HepG2 (cell line): ENCODE measurements around the gene RNPEPL1. TPM values are rescaled to one million over a fixed set of nuclear protein-coding genes. Genes with fewer than 3 reads are reported as not detected.

Source experiments
- ATAC-seq: fragments of 200-7000 bp; cut with Tn5 transposase; 3 replicates; pipeline ENCODE4 v1.9.1; 2020; ENCODE audit warnings: mild to moderate bottlenecking, moderate library complexity
- BruUV-seq: library from RNA; stranded (reverse); fragments of 400-500 nt; replicated peaks from 2 replicates; lab custom pipeline; 2021; lab: Mats Ljungman, UMichigan
- CTCF ChIA-PET: fragments of 300-600 bp; formaldehyde crosslinking; extraction: SDS; loops from one replicate; lab custom pipeline; 2021; ENCODE audit warnings: low total read pairs, inconsistent platforms, low intra/inter-chr PET ratio; lab: Yijun Ruan, JAX
- POLR2A ChIA-PET: fragments of 350-600 bp; sonication (Branson Sonifier 250); formaldehyde crosslinking; loops from one replicate; lab custom pipeline; 2020; ENCODE audit warnings: antibody characterized with exemption, inconsistent platforms; lab: Yijun Ruan, JAX
- DNase-seq: peaks from one replicate; pipeline ENCODE4 v3.0.0-alpha.2; 2015; ENCODE audit warnings: low spot score
- FAIRE-seq: peaks from 3 replicates; lab custom pipeline; 2011; peaks lifted over from hg19 to GRCh38; lab: Jason Lieb, UNC
- H2AFZ ChIP-seq: one replicate; pipeline ENCODE4 v1.6.1; 2011; ENCODE audit warnings: low read length, inconsistent platforms
- H3K27ac ChIP-seq: fragments of 300-600 bp; 3 replicates; pipeline ENCODE4 v1.8.0; 2011; ENCODE audit warnings: mixed run types, mild to moderate bottlenecking, mixed read lengths, low read length, inconsistent platforms; ENCODE audit not compliant: insufficient read depth; ENCODE audit errors: extremely low read length
- H3K27me3 ChIP-seq, 2 experiments: fragments of 200-600 bp in 1 of 2; 2 replicates in 1 of 2; 3 replicates in 1 of 2; pipeline versions ENCODE4 v1.6.0 to v1.8.0; 2011; ENCODE audit warnings: low read length in 2 of 2, mild to moderate bottlenecking in 2 of 2, moderate library complexity in 2 of 2, inconsistent platforms in 1 of 2; ENCODE audit not compliant: insufficient read depth in 2 of 2, control insufficient read depth in 1 of 2
- H3K36me3 ChIP-seq, 2 experiments: fragments of 200-600 bp in 1 of 2; replicated peaks in 1 of 2; 2 replicates in 1 of 2; 3 replicates in 1 of 2; pipeline versions ENCODE4 v1.5.1 to v1.8.0; 2011; ENCODE audit warnings: low read length in 2 of 2, inconsistent platforms in 1 of 2; ENCODE audit not compliant: insufficient read depth in 2 of 2, control insufficient read depth in 1 of 2
- H3K4me1 ChIP-seq: 2 replicates; pipeline ENCODE4 v1.5.1; 2012; ENCODE audit warnings: low read length, inconsistent platforms; ENCODE audit not compliant: insufficient read depth
- H3K4me2 ChIP-seq: 2 replicates; pipeline ENCODE4 v1.6.0; 2011; ENCODE audit warnings: low read depth, low read length, inconsistent platforms
- H3K4me3 ChIP-seq, 3 experiments: fragments of 200-600 bp in 1 of 3; sonication (generic), shearing (Covaris generic) in 1 of 3; replicated peaks in 1 of 3; 2 replicates each; pipeline ENCODE4 v1.5.1; 2011 to 2016; ENCODE audit warnings: low read length in 3 of 3, inconsistent platforms in 2 of 3, low read depth in 2 of 3, mild to moderate bottlenecking in 2 of 3, control low read depth in 1 of 3, mixed read lengths in 1 of 3; ENCODE audit not compliant: insufficient read depth in 1 of 3
- H3K79me2 ChIP-seq: one replicate; pipeline ENCODE4 v1.6.1; 2011; ENCODE audit warnings: low read length, inconsistent platforms; ENCODE audit not compliant: insufficient read depth
- H3K9ac ChIP-seq: 2 replicates; pipeline ENCODE4 v1.6.0; 2011; ENCODE audit warnings: mild to moderate bottlenecking, low read depth, low read length, inconsistent platforms; ENCODE audit not compliant: insufficient read depth
- H3K9me3 ChIP-seq: 2 replicates; pipeline ENCODE4 v1.5.1; 2012; ENCODE audit warnings: mild to moderate bottlenecking, low read length
- H4K20me1 ChIP-seq: 2 replicates; pipeline ENCODE4 v1.6.0; 2011; ENCODE audit warnings: inconsistent platforms, mild to moderate bottlenecking, low read length, moderate library complexity; ENCODE audit not compliant: insufficient read depth
- MAFF ChIP-seq: IDR thresholded peaks from 2 replicates; pipeline ENCODE4 v1.6.1; 2011; ENCODE audit warnings: low read depth, low read length, improper control_type of control experiment
- SOX13 ChIP-seq, 3 experiments: fragments of 450-650 bp in 1 of 3; sonication (generic) in 1 of 3; formaldehyde crosslinking in 1 of 3; IDR thresholded peaks in 2 of 3; conservative IDR thresholded peaks in 1 of 3; 2 replicates each; pipeline versions ENCODE4 v1.5.0 to v1.6.1; 2016 to 2020; ENCODE audit warnings: antibody characterized with exemption in 1 of 3, mild to moderate bottlenecking in 1 of 3, missing compliant biosample characterization in 1 of 3, missing genetic modification reagents in 1 of 3, moderate library complexity in 1 of 3
- SOX5 ChIP-seq: IDR thresholded peaks from 2 replicates; pipeline ENCODE4 v1.6.1; 2016; ENCODE audit warnings: borderline replicate concordance
- SOX6 ChIP-seq, 2 experiments: fragments of 450-650 bp in 1 of 2; sonication (generic) in 1 of 2; formaldehyde crosslinking in 1 of 2; IDR thresholded peaks; 2 replicates each; pipeline versions ENCODE4 v1.4.0 to v1.6.1; 2017 to 2020; ENCODE audit warnings: antibody characterized with exemption in 1 of 2, mild to moderate bottlenecking in 1 of 2, missing genetic modification reagents in 1 of 2
- SRF ChIP-seq: IDR thresholded peaks from 2 replicates; pipeline ENCODE4 v1.6.1; 2011; ENCODE audit warnings: mild to moderate bottlenecking, low read depth, low read length, moderate library complexity
- SSRP1 ChIP-seq: IDR thresholded peaks from 2 replicates; pipeline ENCODE4 v1.6.1; 2016; ENCODE audit warnings: control low read depth
- ZC3H13 ChIP-seq: sonication (generic); formaldehyde crosslinking; IDR thresholded peaks from 2 replicates; pipeline ENCODE4 v1.8.1; 2023; ENCODE audit warnings: mild to moderate bottlenecking, missing genetic modification reagents, moderate library complexity
- WGBS: methylation state at CpG from one replicate; pipeline ENCODE4 v1.1.6; 2017; ENCODE audit warnings: low lambda C conversion rate; 5-methylcytosine and 5-hydroxymethylcytosine counted together
- in situ Hi-C: cut with HindIII; loops from 2 replicates; pipeline ENCODE4 v1.10.0; 2017; ENCODE audit warnings: low pct_unique_long_range_greater_than_20kb; ENCODE audit not compliant: extremely low pct_ligation_motif_present
- intact Hi-C: fragments of 100-400 bp; cut with micrococcal nuclease; formaldehyde crosslinking; loops from one replicate; pipeline ENCODE4 v1.10.0; 2022; ENCODE audit not compliant: unreplicated experiment
- polyA plus RNA-seq, 8 experiments: library from polyadenylated mRNA; depleted of rRNA in 3 of 8; stranded (reverse) in 7 of 8; unstranded in 1 of 8; fragments of >200 nt; fragmentation: Illumina TruSeq in 4 of 8; extraction: Trizol in 4 of 8; gene quantifications; 2 replicates each; pipeline versions ENCODE4 v1.2.1 to v1.2.3, GENCODE V29; 2011 to 2016; ENCODE audit warnings: low read depth in 4 of 8, missing spikeins in 1 of 8, mixed read lengths in 1 of 8; ENCODE audit not compliant: insufficient read depth in 1 of 8
- total RNA-seq, 5 experiments: library from RNA; depleted of rRNA; stranded (reverse); fragments of >200 nt; fragmentation: Illumina TruSeq; extraction: Trizol; gene quantifications; 2 replicates each; pipeline ENCODE4 v1.2.3, GENCODE V29; 2016; ENCODE audit warnings: low read depth in 1 of 5
- TF ChIP-seq, protein P1 (sequence below): sonication (generic); formaldehyde crosslinking; IDR thresholded peaks from 2 replicates; pipeline ENCODE4 v1.5.0; 2020; ENCODE audit warnings: mild to moderate bottlenecking, missing genetic modification reagents, borderline replicate concordance
- TF ChIP-seq, protein P2 (sequence below): sonication (generic); IDR thresholded peaks from 2 replicates; pipeline ENCODE4 v1.6.1; 2016; ENCODE audit warnings: low read depth, borderline replicate concordance
- TF ChIP-seq, protein P3 (sequence below): sonication (generic); formaldehyde crosslinking; IDR thresholded peaks from 2 replicates; pipeline ENCODE4 v1.8.0; 2022; ENCODE audit warnings: mild to moderate bottlenecking, missing genetic modification reagents, moderate library complexity
- TF ChIP-seq, protein P4 (sequence below): sonication (generic); formaldehyde crosslinking; conservative IDR thresholded peaks from 2 replicates; pipeline ENCODE4 v1.4.0; 2020; ENCODE audit warnings: mild to moderate bottlenecking, missing genetic modification reagents, moderate library complexity

The RNPEPL1 gene
- total and polyA plus RNA-seq, 2 of the 13 experiments (the other 11 are each of a cell fraction or from before 2014, with no cell fraction given), result 13.0 to 18.0 TPM

DNA sequence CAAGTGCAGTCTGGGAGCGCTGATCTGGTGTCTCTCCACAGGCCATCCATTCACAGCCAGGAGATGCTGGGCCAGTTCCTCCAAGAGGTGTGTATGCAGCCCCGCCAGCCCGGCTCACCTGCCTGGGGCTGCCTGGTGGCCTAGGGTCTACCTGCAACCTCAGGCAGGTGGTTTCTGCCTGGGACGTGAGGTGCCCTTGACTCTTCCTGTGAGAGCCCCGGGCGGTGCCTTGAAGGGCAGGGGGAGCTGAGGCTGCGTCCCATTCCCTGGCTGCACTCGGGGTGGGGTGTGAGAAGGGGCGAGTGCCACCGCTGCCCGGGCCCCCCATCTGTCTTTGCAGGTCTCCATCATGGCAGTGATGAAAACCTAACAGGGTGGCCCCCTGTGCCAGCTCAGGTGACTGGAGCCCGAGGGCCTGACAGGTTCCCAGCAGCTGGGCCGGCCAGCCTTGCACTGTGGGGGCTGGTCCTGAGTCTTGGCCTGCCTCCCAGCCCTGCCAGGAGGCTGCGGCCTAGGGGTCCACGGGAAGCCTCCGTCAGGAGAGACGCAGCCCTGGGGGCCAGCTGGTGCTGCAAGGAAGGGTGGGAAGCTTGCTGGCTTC is 30.1 kb downstream of the RNPEPL1 start (continued):
- TF ChIP-seq, protein P1, sequence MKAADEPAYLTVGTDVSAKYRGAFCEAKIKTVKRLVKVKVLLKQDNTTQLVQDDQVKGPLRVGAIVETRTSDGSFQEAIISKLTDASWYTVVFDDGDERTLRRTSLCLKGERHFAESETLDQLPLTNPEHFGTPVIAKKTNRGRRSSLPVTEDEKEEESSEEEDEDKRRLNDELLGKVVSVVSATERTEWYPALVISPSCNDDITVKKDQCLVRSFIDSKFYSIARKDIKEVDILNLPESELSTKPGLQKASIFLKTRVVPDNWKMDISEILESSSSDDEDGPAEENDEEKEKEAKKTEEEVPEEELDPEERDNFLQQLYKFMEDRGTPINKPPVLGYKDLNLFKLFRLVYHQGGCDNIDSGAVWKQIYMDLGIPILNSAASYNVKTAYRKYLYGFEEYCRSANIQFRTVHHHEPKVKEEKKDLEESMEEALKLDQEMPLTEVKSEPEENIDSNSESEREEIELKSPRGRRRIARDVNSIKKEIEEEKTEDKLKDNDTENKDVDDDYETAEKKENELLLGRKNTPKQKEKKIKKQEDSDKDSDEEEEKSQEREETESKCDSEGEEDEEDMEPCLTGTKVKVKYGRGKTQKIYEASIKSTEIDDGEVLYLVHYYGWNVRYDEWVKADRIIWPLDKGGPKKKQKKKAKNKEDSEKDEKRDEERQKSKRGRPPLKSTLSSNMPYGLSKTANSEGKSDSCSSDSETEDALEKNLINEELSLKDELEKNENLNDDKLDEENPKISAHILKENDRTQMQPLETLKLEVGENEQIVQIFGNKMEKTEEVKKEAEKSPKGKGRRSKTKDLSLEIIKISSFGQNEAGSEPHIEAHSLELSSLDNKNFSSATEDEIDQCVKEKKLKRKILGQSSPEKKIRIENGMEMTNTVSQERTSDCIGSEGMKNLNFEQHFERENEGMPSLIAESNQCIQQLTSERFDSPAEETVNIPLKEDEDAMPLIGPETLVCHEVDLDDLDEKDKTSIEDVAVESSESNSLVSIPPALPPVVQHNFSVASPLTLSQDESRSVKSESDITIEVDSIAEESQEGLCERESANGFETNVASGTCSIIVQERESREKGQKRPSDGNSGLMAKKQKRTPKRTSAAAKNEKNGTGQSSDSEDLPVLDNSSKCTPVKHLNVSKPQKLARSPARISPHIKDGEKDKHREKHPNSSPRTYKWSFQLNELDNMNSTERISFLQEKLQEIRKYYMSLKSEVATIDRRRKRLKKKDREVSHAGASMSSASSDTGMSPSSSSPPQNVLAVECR, result no peak
- no peak for TF ChIP-seq SRF
- TF ChIP-seq, protein P2, sequence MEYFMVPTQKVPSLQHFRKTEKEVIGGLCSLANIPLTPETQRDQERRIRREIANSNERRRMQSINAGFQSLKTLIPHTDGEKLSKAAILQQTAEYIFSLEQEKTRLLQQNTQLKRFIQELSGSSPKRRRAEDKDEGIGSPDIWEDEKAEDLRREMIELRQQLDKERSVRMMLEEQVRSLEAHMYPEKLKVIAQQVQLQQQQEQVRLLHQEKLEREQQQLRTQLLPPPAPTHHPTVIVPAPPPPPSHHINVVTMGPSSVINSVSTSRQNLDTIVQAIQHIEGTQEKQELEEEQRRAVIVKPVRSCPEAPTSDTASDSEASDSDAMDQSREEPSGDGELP, result no peak

DNA sequence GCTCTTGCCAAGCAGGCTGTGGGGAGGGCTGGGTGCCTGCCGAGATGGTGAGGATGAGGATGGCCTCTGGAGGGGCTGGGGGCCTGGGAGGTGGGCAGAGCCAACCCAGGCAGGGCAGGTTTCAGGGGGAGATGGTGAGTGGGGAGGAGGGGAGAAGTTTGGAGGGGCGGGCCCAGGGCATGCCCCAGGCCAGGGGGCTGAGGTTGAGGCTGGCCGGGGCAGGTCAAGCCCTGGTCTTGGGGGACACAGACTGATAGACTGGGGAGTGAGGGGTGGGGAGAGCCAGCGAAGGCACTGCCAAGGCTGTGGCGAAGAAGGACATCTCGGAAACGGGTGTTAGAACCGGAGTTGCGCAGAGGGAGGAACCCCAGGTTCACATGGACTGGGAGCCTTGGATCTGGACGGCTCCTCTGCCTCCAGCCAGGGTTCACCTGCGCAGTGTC is 30.9 kb downstream of the RNPEPL1 start:
- no TSS peak for BruUV-seq
- intact Hi-C loops, result no loop called here
- TF ChIP-seq, protein P3, sequence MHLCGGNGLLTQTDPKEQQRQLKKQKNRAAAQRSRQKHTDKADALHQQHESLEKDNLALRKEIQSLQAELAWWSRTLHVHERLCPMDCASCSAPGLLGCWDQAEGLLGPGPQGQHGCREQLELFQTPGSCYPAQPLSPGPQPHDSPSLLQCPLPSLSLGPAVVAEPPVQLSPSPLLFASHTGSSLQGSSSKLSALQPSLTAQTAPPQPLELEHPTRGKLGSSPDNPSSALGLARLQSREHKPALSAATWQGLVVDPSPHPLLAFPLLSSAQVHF (CRISPR knock-in tag), result no peak
- TF ChIP-seq SOX5 (no peak), MAFF (no peak), SSRP1 (CRISPR knock-in tag) (no peak), SOX13 (IDR thresholded peaks at IDR 0.05) (no peak), SOX13 (CRISPR knock-in tag; conservative IDR thresholded peaks at IDR 0.05 in 1 of 2, IDR thresholded peaks at IDR 0.05 in 1 of 2) (no peak), ZC3H13 (no peak), SOX6 (IDR thresholded peaks at IDR 0.05) (no peak), SOX6 (CRISPR knock-in tag; IDR thresholded peaks at IDR 0.05) (no peak)
- TF ChIP-seq, protein P4, sequence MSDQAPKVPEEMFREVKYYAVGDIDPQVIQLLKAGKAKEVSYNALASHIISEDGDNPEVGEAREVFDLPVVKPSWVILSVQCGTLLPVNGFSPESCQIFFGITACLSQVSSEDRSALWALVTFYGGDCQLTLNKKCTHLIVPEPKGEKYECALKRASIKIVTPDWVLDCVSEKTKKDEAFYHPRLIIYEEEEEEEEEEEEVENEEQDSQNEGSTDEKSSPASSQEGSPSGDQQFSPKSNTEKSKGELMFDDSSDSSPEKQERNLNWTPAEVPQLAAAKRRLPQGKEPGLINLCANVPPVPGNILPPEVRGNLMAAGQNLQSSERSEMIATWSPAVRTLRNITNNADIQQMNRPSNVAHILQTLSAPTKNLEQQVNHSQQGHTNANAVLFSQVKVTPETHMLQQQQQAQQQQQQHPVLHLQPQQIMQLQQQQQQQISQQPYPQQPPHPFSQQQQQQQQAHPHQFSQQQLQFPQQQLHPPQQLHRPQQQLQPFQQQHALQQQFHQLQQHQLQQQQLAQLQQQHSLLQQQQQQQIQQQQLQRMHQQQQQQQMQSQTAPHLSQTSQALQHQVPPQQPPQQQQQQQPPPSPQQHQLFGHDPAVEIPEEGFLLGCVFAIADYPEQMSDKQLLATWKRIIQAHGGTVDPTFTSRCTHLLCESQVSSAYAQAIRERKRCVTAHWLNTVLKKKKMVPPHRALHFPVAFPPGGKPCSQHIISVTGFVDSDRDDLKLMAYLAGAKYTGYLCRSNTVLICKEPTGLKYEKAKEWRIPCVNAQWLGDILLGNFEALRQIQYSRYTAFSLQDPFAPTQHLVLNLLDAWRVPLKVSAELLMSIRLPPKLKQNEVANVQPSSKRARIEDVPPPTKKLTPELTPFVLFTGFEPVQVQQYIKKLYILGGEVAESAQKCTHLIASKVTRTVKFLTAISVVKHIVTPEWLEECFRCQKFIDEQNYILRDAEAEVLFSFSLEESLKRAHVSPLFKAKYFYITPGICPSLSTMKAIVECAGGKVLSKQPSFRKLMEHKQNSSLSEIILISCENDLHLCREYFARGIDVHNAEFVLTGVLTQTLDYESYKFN, result no peak

More for the DNA sequence above, 30.9 kb downstream of the RNPEPL1 start:
- Histone ChIP-seq H3K4me2 (no peak overlapping the region), H3K79me2 (peaks cover 3% of the 10 kb centered on the region), H3K4me1 (peaks cover 53% of the 10 kb centered on the region), H3K4me3 (no peak overlapping the region), H4K20me1 (no peaks in the 10 kb centered on the region), H3K36me3 (peaks cover 6 to 8% of the 10 kb centered on the region in 2 experiments; a peak in 3 of 5 replicates), H3K27ac (no peak overlapping the region), H3K9ac (no peak overlapping the region), H2AFZ (no peak overlapping the region), H3K27me3 (no peaks in the 10 kb centered on the region), H3K9me3 (no peaks in the 10 kb centered on the region)
- in situ Hi-C loops, result no loop called here
- no peak for ATAC-seq
- no peak for DNase-seq
- ChIA-PET POLR2A (interaction anchor here (2.7 kb wide), 1 partner anchor 12 kb away, joined by 22 read pairs; the partner anchor contains the start of gene CAPN10), CTCF (no interaction called here)
- 97% methylated on average over 11 of the region's 11 CpGs for WGBS
- no peak for FAIRE-seq
